PC-9 (cell line): ENCODE results near the gene AADACL4. TPM values are rescaled to one million over a fixed set of nuclear protein-coding genes. Genes with fewer than 3 reads are reported as not detected.

Experiments used
- BruUV-seq: library from RNA; stranded (reverse); fragments of 400-500 nt; replicated peaks from 2 replicates; lab custom pipeline; 2021; lab: Mats Ljungman, UMichigan
- CTCF ChIA-PET: fragments of 300-600 bp; sonication (Branson Sonifier 250); formaldehyde crosslinking; loops from one replicate; lab custom pipeline; 2022; ENCODE audit warnings: antibody characterized with exemption; lab: Charles Lee
- POLR2A ChIA-PET: fragments of 300-600 bp; sonication (Branson Sonifier 250); formaldehyde crosslinking; loops from one replicate; lab custom pipeline; 2022; ENCODE audit warnings: antibody characterized with exemption; ENCODE audit not compliant: unreplicated experiment; lab: Charles Lee
- DNase-seq, 2 experiments: peaks; one replicate each; pipeline versions ENCODE4 v3.0.0 to v3.0.0-alpha.2; 2015 to 2022; ENCODE audit warnings: mixed read lengths in 1 of 2
- H2AFZ ChIP-seq: fragments of 200-600 bp; sonication (generic); 2 replicates; pipeline ENCODE4 v1.8.1; 2017; ENCODE audit warnings: antibody characterized with exemption
- H3F3A ChIP-seq: fragments of 200-600 bp; sonication (generic); 2 replicates; pipeline ENCODE4 v1.8.1; 2017; ENCODE audit warnings: antibody characterized with exemption, mild to moderate bottlenecking, low read depth; ENCODE audit not compliant: insufficient read depth
- H3K27ac ChIP-seq: fragments of 200-600 bp; sonication (generic); 2 replicates; pipeline ENCODE4 v1.6.1; 2016; ENCODE audit warnings: mixed run types
- H3K27me3 ChIP-seq: fragments of 200-600 bp; sonication (generic); 2 replicates; pipeline ENCODE4 v1.6.1; 2016; ENCODE audit warnings: low read depth, mixed run types; ENCODE audit not compliant: insufficient read depth
- H3K36me3 ChIP-seq: fragments of 200-600 bp; sonication (generic); 2 replicates; pipeline ENCODE4 v1.6.1; 2016; ENCODE audit warnings: low read depth, mixed run types
- H3K4me1 ChIP-seq: fragments of 200-600 bp; sonication (generic); replicated peaks from 2 replicates; pipeline ENCODE4 v1.6.1; 2016; ENCODE audit warnings: mixed run types; ENCODE audit not compliant: insufficient read depth
- H3K4me2 ChIP-seq: fragments of 200-600 bp; sonication (generic); 2 replicates; pipeline ENCODE4 v1.6.1; 2017; ENCODE audit warnings: mixed run types
- H3K4me3 ChIP-seq: fragments of 200-600 bp; sonication (generic); 2 replicates; pipeline ENCODE4 v1.6.1; 2016; ENCODE audit warnings: mixed run types
- H3K79me2 ChIP-seq: fragments of 200-600 bp; sonication (generic); 2 replicates; pipeline ENCODE4 v1.6.1; 2017; ENCODE audit warnings: low read depth, mixed run types
- H3K9me2 ChIP-seq: fragments of 200-600 bp; sonication (generic); 2 replicates; pipeline ENCODE4 v1.8.1; 2017; ENCODE audit warnings: mild to moderate bottlenecking; ENCODE audit not compliant: insufficient read depth
- H3K9me3 ChIP-seq: fragments of 200-600 bp; sonication (generic); 2 replicates; pipeline ENCODE4 v1.8.1; 2016; ENCODE audit warnings: low read depth; ENCODE audit not compliant: insufficient read depth
- H4K20me1 ChIP-seq: fragments of 200-600 bp; sonication (generic); 2 replicates; pipeline ENCODE4 v1.8.1; 2017; ENCODE audit not compliant: insufficient read depth
- EZH2 ChIP-seq: fragments of 200-600 bp; sonication (generic); IDR thresholded peaks from 2 replicates; pipeline ENCODE4 v1.8.0; 2017; ENCODE audit warnings: antibody characterized with exemption, low read depth
- intact Hi-C: fragments of 100-400 bp; cut with micrococcal nuclease; formaldehyde crosslinking; loops from one replicate; pipeline ENCODE4 v1.10.0; 2022; ENCODE audit not compliant: unreplicated experiment
- total RNA-seq: library from RNA; stranded (reverse); gene quantifications from 2 replicates; pipeline ENCODE4 v1.2.3, GENCODE V29; 2021
- TF ChIP-seq, protein P1 (sequence below): fragments of 200-600 bp; sonication (generic); conservative IDR thresholded peaks from 2 replicates; pipeline ENCODE4 v1.6.1; 2017; ENCODE audit warnings: mixed run types, antibody characterized with exemption, mild to moderate bottlenecking, moderate library complexity

Gene AADACL4
- total RNA-seq, 1 experiment from 2014 or later, result not detected

DNA sequence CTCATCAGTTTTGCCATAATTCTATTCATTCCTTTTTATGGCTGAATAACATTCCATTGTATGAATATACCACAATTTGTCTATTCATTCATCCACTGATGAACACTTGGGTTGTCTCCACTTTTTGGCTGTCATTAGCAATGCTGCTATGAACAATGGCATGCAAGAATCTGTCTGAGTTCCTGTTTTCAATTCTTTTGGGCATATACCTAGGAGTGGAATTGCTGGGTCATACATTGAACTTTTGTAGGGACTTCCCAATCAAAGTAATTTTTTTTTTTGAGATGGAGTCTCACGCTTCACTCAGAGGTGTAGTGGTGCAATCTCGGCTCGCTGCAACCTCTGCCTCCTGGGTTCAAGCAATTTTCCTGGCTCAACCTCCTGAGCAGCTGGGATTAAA, 34.9 kb downstream of the AADACL4 start:
- Histone ChIP-seq H3K27ac (no peak overlapping the region), H3K27me3 (peaks cover 13% of the 10 kb centered on the region), H3K36me3 (no peaks in the 10 kb centered on the region), H3K4me1 (no peaks in the 10 kb centered on the region), H3K4me2 (no peak overlapping the region), H3K79me2 (no peaks in the 10 kb centered on the region), H3K9me2 (no peaks in the 10 kb centered on the region), H3K9me3 (no peaks in the 10 kb centered on the region), H3F3A (no peaks in the 10 kb centered on the region), H2AFZ (no peak overlapping the region), H3K4me3 (no peak overlapping the region), H4K20me1 (no peaks in the 10 kb centered on the region)
- DNase-seq, result no peak
- ChIA-PET CTCF (no interaction called here), POLR2A (no interaction called here)
- intact Hi-C loops, result no loop called here
- BruUV-seq, result no TSS peak
- TF ChIP-seq, protein P1, sequence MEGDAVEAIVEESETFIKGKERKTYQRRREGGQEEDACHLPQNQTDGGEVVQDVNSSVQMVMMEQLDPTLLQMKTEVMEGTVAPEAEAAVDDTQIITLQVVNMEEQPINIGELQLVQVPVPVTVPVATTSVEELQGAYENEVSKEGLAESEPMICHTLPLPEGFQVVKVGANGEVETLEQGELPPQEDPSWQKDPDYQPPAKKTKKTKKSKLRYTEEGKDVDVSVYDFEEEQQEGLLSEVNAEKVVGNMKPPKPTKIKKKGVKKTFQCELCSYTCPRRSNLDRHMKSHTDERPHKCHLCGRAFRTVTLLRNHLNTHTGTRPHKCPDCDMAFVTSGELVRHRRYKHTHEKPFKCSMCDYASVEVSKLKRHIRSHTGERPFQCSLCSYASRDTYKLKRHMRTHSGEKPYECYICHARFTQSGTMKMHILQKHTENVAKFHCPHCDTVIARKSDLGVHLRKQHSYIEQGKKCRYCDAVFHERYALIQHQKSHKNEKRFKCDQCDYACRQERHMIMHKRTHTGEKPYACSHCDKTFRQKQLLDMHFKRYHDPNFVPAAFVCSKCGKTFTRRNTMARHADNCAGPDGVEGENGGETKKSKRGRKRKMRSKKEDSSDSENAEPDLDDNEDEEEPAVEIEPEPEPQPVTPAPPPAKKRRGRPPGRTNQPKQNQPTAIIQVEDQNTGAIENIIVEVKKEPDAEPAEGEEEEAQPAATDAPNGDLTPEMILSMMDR, result no peak
- TF ChIP-seq EZH2, result no peak

DNA sequence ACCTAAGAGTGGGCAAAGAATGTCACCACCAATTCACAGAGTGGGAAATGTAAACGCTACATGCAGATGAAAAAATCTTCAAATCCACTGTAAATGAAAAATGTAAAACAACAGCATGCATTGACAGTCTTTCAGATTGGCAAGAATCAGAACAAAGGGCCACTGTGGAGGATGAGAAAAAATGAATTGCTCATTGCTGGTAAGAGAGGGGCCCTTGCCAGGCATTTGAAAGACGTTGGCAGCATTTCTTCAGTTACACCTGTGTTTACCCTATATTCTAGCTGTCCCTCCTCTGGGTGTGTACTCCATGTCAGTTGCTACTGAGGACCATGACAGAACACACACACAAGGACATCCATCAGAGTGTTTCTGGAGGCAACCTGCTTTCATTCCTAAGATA, 46.3 kb downstream of the AADACL4 start:
- no peaks in the 10 kb centered on the region for H3K9me2 ChIP-seq
- H3K4me3 ChIP-seq, result no peak overlapping the region
- no peaks in the 10 kb centered on the region for H3K79me2 ChIP-seq
- no peak overlapping the region for H2AFZ ChIP-seq
- POLR2A ChIA-PET, result no interaction called here
- intact Hi-C loops, result no loop called here
- no peak overlapping the region for H3K27ac ChIP-seq
- peaks cover 35% of the 10 kb centered on the region; the same call in 1 of the 2 replicates for H3K27me3 ChIP-seq
- CTCF ChIA-PET, result no interaction called here
- no peaks in the 10 kb centered on the region for H3K36me3 ChIP-seq
- no peaks in the 10 kb centered on the region for H3K4me1 ChIP-seq
- DNase-seq, result no peak
- no peak overlapping the region for H3K4me2 ChIP-seq
- no peaks in the 10 kb centered on the region for H3F3A ChIP-seq
- no peaks in the 10 kb centered on the region for H3K9me3 ChIP-seq
- no TSS peak for BruUV-seq
- TF ChIP-seq EZH2, result no peak
- TF ChIP-seq, protein P1, result no peak
- H4K20me1 ChIP-seq, result no peaks in the 10 kb centered on the region

DNA sequence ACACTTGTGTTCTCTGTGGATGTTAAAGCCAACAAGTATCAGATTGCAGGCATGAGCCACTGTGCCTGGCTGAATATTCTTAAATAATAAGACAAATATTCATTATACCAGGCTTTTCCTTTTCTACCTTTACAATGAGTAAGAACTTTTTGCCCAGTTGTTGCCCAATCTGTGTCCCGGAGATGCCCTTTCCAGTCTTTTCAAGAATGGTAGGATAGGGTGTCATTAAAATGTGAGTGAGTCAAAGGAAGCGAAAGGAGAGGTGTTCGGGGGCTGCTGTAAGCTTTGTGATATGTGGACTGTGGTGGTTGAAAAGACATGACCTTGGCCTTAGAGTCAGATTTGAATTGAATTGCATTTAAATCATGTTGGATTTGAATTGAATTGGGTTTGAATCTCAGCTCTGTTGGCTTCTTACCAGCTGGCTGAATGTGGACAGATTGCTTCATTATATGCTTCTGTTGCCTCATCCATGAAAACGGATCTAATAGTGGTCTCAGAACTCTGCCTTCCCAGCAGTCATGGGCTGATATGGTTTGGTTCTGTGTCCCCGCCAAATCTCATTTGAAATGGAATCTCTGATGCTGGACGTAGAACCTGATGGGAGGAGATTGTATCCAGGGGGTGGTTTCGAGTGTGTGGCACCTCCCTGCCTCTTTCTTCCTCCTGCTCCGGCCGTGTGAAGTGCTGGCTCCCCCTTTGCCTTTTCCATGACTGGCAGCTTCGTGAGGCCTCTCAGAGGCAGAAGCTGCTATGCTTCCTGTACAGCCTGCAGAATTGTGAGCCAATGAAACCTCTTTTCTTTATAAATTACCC, 49.3 kb downstream of the AADACL4 start:
- Histone ChIP-seq H3K36me3 (no peaks in the 10 kb centered on the region), H4K20me1 (no peaks in the 10 kb centered on the region), H2AFZ (no peak overlapping the region), H3K4me2 (no peak overlapping the region), H3K4me3 (no peak overlapping the region), H3K27me3 (peaks cover 32% of the 10 kb centered on the region; the same call in 1 of the 2 replicates), H3K79me2 (no peaks in the 10 kb centered on the region), H3K27ac (no peak overlapping the region), H3K9me2 (no peaks in the 10 kb centered on the region), H3F3A (no peaks in the 10 kb centered on the region), H3K4me1 (no peaks in the 10 kb centered on the region), H3K9me3 (no peaks in the 10 kb centered on the region)
- intact Hi-C loops, result no loop called here
- ChIA-PET CTCF (no interaction called here), POLR2A (no interaction called here)
- DNase-seq, result no peak
- no peak for TF ChIP-seq EZH2
- TF ChIP-seq, protein P1, result no peak
- no TSS peak for BruUV-seq
